ENCODE measurements around the gene TMEM184B.

TMEM184B gene

GRCh38 chr22:38246046-38246658, 26.7 kb downstream of the TMEM184B start:
- Histone ChIP-seq H3K9me3 (no peaks in the 10 kb centered on the region), H3K4me1 (ENCODE audit: control insufficient read depth in 1 of 2, insufficient read depth in 1 of 2, low read depth in 1 of 2, low read length in 1 of 2) (peaks cover 0 to 7% of the 10 kb centered on the region in 2 experiments), H3K4me3 (ENCODE audit: low read depth in 1 of 2, low read length in 1 of 2) (no peak overlapping the region), H3K27me3 (no peaks in the 10 kb centered on the region), H3K36me3 (peaks cover 53% of the 10 kb centered on the region), H3K27ac (no peak overlapping the region)
- no peak for TF ChIP-seq CTCF (IDR thresholded peaks at IDR 0.05)

GRCh38 chr22:38244106-38244505, 28.7 kb downstream of the TMEM184B start:
- H3K4me3 ChIP-seq (ENCODE audit: low read depth in 1 of 2, low read length in 1 of 2): no peak overlapping the region
- H3K4me1 ChIP-seq (ENCODE audit: control insufficient read depth in 1 of 2, insufficient read depth in 1 of 2, low read depth in 1 of 2, low read length in 1 of 2): no peaks in the 10 kb centered on the region
- no peaks in the 10 kb centered on the region for H3K9me3 ChIP-seq
- no peak for TF ChIP-seq CTCF (IDR thresholded peaks at IDR 0.05)
- H3K27ac ChIP-seq: no peak overlapping the region
- H3K27me3 ChIP-seq: no peaks in the 10 kb centered on the region
- peaks cover 59% of the 10 kb centered on the region for H3K36me3 ChIP-seq

GRCh38 chr22:38243007-38243765, 29.6 kb downstream of the TMEM184B start:
- no peak overlapping the region for H3K27ac ChIP-seq
- peaks cover 68% of the 10 kb centered on the region for H3K36me3 ChIP-seq
- no peaks in the 10 kb centered on the region for H3K4me1 ChIP-seq (ENCODE audit: control insufficient read depth in 1 of 2, insufficient read depth in 1 of 2, low read depth in 1 of 2, low read length in 1 of 2)
- no peak for TF ChIP-seq CTCF (IDR thresholded peaks at IDR 0.05)
- no peaks in the 10 kb centered on the region for H3K9me3 ChIP-seq
- H3K27me3 ChIP-seq: no peaks in the 10 kb centered on the region
- no peak overlapping the region for H3K4me3 ChIP-seq (ENCODE audit: low read depth in 1 of 2, low read length in 1 of 2)

- no peaks in the 10 kb centered on the region for H3K4me1 ChIP-seq (ENCODE audit: control insufficient read depth in 1 of 2, insufficient read depth in 1 of 2, low read depth in 1 of 2, low read length in 1 of 2)
- H3K27me3 ChIP-seq: no peaks in the 10 kb centered on the region
- H3K36me3 ChIP-seq: peaks cover 63% of the 10 kb centered on the region
- H3K27ac ChIP-seq: no peak overlapping the region
- H3K4me3 ChIP-seq (ENCODE audit: low read depth in 1 of 2, low read length in 1 of 2): no peak overlapping the region
- no peaks in the 10 kb centered on the region for H3K9me3 ChIP-seq
- TF ChIP-seq CTCF (IDR thresholded peaks at IDR 0.05): no peak
Observed at GRCh38 chr22:38240734-38241252, 32.0 kb downstream of the TMEM184B start.

- no peak for TF ChIP-seq CTCF (IDR thresholded peaks at IDR 0.05)
- H3K27ac ChIP-seq: no peak overlapping the region
- no peaks in the 10 kb centered on the region for H3K9me3 ChIP-seq
- H3K27me3 ChIP-seq: no peaks in the 10 kb centered on the region
- H3K36me3 ChIP-seq: peaks cover 63% of the 10 kb centered on the region
- no peaks in the 10 kb centered on the region for H3K4me1 ChIP-seq (ENCODE audit: control insufficient read depth in 1 of 2, insufficient read depth in 1 of 2, low read depth in 1 of 2, low read length in 1 of 2)
- no peak overlapping the region for H3K4me3 ChIP-seq (ENCODE audit: low read depth in 1 of 2, low read length in 1 of 2)
Observed at GRCh38 chr22:38239101-38239761, 33.6 kb downstream of the TMEM184B start.

Data from neutrophil (primary cell).